ENCODE results near the gene CLTB. TPM values are rescaled to one million over a fixed set of nuclear protein-coding genes. Genes with fewer than 3 reads are reported as not detected.

Gene CLTB
- total RNA-seq, 1 donor, result 63.0 TPM

DNA sequence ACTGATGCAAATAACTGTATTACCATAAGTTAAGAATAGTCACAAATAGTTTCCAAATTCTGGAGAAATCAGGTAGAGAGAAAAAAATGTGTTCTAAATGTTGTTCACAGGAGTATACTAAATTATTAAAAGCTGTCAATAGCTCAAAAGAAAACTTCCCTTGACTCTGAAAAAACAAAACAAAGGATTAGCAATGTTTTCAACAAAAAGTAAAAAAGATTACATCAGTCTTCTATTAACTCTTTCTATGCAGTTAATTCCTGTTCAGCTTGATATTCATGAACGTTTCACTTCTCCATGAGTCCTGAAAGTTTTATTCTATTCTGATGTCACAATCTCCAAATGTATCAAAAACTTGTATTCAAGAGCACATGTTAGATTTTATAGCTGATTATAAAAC lies 9.5 kb upstream of the CLTB start:
- no peaks in the 10 kb centered on the region for H4K20me1 ChIP-seq (ENCODE audit: insufficient read depth, low read length)
- no peak overlapping the region for H3K27ac ChIP-seq (ENCODE audit: low read depth, low read length)
- no peaks in the 10 kb centered on the region for H3K36me3 ChIP-seq (ENCODE audit: insufficient read depth, low read length)
- no peak overlapping the region for H3K4me2 ChIP-seq (ENCODE audit: insufficient read depth, low read length)
- no peaks in the 10 kb centered on the region for H3K9me3 ChIP-seq (ENCODE audit: low read depth, low read length)
- H3K4me3 ChIP-seq (ENCODE audit: insufficient read depth, low read length), result no peak overlapping the region
- no peaks in the 10 kb centered on the region for H3K4me1 ChIP-seq (ENCODE audit: insufficient read depth, low read length)
- TF ChIP-seq, protein P1, sequence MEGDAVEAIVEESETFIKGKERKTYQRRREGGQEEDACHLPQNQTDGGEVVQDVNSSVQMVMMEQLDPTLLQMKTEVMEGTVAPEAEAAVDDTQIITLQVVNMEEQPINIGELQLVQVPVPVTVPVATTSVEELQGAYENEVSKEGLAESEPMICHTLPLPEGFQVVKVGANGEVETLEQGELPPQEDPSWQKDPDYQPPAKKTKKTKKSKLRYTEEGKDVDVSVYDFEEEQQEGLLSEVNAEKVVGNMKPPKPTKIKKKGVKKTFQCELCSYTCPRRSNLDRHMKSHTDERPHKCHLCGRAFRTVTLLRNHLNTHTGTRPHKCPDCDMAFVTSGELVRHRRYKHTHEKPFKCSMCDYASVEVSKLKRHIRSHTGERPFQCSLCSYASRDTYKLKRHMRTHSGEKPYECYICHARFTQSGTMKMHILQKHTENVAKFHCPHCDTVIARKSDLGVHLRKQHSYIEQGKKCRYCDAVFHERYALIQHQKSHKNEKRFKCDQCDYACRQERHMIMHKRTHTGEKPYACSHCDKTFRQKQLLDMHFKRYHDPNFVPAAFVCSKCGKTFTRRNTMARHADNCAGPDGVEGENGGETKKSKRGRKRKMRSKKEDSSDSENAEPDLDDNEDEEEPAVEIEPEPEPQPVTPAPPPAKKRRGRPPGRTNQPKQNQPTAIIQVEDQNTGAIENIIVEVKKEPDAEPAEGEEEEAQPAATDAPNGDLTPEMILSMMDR (IDR thresholded peaks at IDR 0.05; ENCODE audit: extremely low read depth, low read depth, low read length), result no peak
- no peaks in the 10 kb centered on the region for H3K79me2 ChIP-seq (ENCODE audit: insufficient read depth, low read length)
- no peak overlapping the region for H2AFZ ChIP-seq (ENCODE audit: low read length)
- peaks cover 10% of the 10 kb centered on the region for H3K27me3 ChIP-seq (ENCODE audit: insufficient read depth, low read length)
- DNase-seq (ENCODE audit: insufficient read length, low spot score, missing footprints), result no peak

DNA sequence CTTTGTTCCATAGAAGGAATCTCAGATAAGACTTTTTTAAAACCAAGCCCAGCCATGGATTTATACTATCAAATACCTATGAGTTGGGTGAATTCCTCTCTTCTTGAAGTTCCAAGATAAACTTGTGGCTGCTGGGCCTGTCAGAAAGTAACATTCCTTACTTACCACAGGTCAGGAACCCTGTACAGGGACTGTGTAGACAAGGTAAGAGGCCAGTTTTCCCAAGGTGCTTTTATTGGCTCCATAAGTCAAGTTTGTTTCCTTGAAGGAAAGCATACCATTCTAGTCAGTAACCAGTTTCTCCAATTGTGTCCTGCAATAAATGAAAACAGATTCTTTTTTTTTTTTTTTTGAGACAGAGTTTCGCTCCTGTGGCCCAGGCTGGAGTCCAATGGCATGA lies 8.8 kb upstream of the CLTB start:
- H4K20me1 ChIP-seq (ENCODE audit: insufficient read depth, low read length), result no peaks in the 10 kb centered on the region
- no peak for DNase-seq (ENCODE audit: insufficient read length, low spot score, missing footprints)
- TF ChIP-seq, protein P1 (IDR thresholded peaks at IDR 0.05; ENCODE audit: extremely low read depth, low read depth, low read length), result no peak
- no peak overlapping the region for H3K27ac ChIP-seq (ENCODE audit: low read depth, low read length)
- no peak overlapping the region for H3K4me2 ChIP-seq (ENCODE audit: insufficient read depth, low read length)
- no peaks in the 10 kb centered on the region for H3K36me3 ChIP-seq (ENCODE audit: insufficient read depth, low read length)
- H3K4me3 ChIP-seq (ENCODE audit: insufficient read depth, low read length), result no peak overlapping the region
- no peak overlapping the region for H2AFZ ChIP-seq (ENCODE audit: low read length)
- peaks cover 14% of the 10 kb centered on the region for H3K27me3 ChIP-seq (ENCODE audit: insufficient read depth, low read length)
- H3K79me2 ChIP-seq (ENCODE audit: insufficient read depth, low read length), result no peaks in the 10 kb centered on the region
- H3K4me1 ChIP-seq (ENCODE audit: insufficient read depth, low read length), result no peaks in the 10 kb centered on the region
- H3K9me3 ChIP-seq (ENCODE audit: low read depth, low read length), result no peaks in the 10 kb centered on the region

GRCh38 chr5:176424181-176424580 lies 7.8 kb upstream of the CLTB start:
- Histone ChIP-seq H3K27ac (ENCODE audit: low read depth, low read length) (no peak overlapping the region), H3K36me3 (ENCODE audit: insufficient read depth, low read length) (no peaks in the 10 kb centered on the region), H2AFZ (ENCODE audit: low read length) (no peak overlapping the region), H3K4me2 (ENCODE audit: insufficient read depth, low read length) (peak overlapping the region; percentile 18), H4K20me1 (ENCODE audit: insufficient read depth, low read length) (no peaks in the 10 kb centered on the region), H3K4me3 (ENCODE audit: insufficient read depth, low read length) (no peak overlapping the region), H3K4me1 (ENCODE audit: insufficient read depth, low read length) (no peaks in the 10 kb centered on the region), H3K27me3 (ENCODE audit: insufficient read depth, low read length) (peaks cover 14% of the 10 kb centered on the region), H3K79me2 (ENCODE audit: insufficient read depth, low read length) (no peaks in the 10 kb centered on the region), H3K9me3 (ENCODE audit: low read depth, low read length) (no peaks in the 10 kb centered on the region)
- DNase-seq (ENCODE audit: insufficient read length, low spot score, missing footprints), result no peak
- TF ChIP-seq, protein P1 (IDR thresholded peaks at IDR 0.05; ENCODE audit: extremely low read depth, low read depth, low read length), result no peak

GRCh38 chr5:176420972-176421544 lies 4.7 kb upstream of the CLTB start:
- Histone ChIP-seq H3K9me3 (ENCODE audit: low read depth, low read length) (no peaks in the 10 kb centered on the region), H3K27me3 (ENCODE audit: insufficient read depth, low read length) (peaks cover 14% of the 10 kb centered on the region), H4K20me1 (ENCODE audit: insufficient read depth, low read length) (no peaks in the 10 kb centered on the region), H3K4me2 (ENCODE audit: insufficient read depth, low read length) (no peak overlapping the region), H3K36me3 (ENCODE audit: insufficient read depth, low read length) (no peaks in the 10 kb centered on the region), H3K79me2 (ENCODE audit: insufficient read depth, low read length) (peaks cover 3% of the 10 kb centered on the region), H3K4me1 (ENCODE audit: insufficient read depth, low read length) (peaks cover 3% of the 10 kb centered on the region), H3K4me3 (ENCODE audit: insufficient read depth, low read length) (no peak overlapping the region), H2AFZ (ENCODE audit: low read length) (no peak overlapping the region), H3K27ac (ENCODE audit: low read depth, low read length) (no peak overlapping the region)
- TF ChIP-seq, protein P1 (IDR thresholded peaks at IDR 0.05; ENCODE audit: extremely low read depth, low read depth, low read length), result no peak
- no peak for DNase-seq (ENCODE audit: insufficient read length, low spot score, missing footprints)
